Right lung (tissue), 10 donors: ENCODE measurements around the gene NUBP2. TPM values are rescaled to one million over a fixed set of nuclear protein-coding genes. Genes with fewer than 3 reads are reported as not detected.
A peak's percentile ranks its signal among the peaks of the same experiment; 100 is the strongest.

Source experiments
- DNase-seq, 2 donors: peaks; one replicate each; pipeline ENCODE4 v3.0.0-alpha.2; 2013
- long read RNA-seq, 8 donors: transcript quantifications; one replicate each; lab custom pipeline, GENCODE V29; 2026
- polyA plus RNA-seq, 5 donors: library from polyadenylated mRNA; unstranded; fragments of 120-200 nt; gene quantifications; one replicate each; pipeline versions ENCODE4 v1.2.1 to v1.2.3, GENCODE V29; 2013; ENCODE audit warnings: inconsistent platforms in 1 of 5, low replicate concordance in 1 of 5; ENCODE audit not compliant: insufficient read length in 5 of 5, insufficient read depth in 1 of 5

NUBP2 gene, protein sequence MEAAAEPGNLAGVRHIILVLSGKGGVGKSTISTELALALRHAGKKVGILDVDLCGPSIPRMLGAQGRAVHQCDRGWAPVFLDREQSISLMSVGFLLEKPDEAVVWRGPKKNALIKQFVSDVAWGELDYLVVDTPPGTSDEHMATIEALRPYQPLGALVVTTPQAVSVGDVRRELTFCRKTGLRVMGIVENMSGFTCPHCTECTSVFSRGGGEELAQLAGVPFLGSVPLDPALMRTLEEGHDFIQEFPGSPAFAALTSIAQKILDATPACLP
- polyA plus RNA-seq, result 10 to 100 TPM; 26.4 to 71.8 (median 40.8) TPM
- long read RNA-seq, donor 1, transcript NUBP2-201 (7 exons, 1,413 nt), result major isoform, 19 of 33 reads
- long read RNA-seq, donor 1, transcript NUBP2-215 (6 exons, 1,173 nt), result minor isoform, 11 of 33 reads
- long read RNA-seq, donor 1, partial matches to known transcripts, result 0 of 33 reads
- long read RNA-seq, donor 1, other reads (novel, unspliced or antisense), result 0 of 33 reads
- long read RNA-seq, donor 2, transcript NUBP2-201 (7 exons, 1,413 nt), result major isoform, 15 of 26 reads
- long read RNA-seq, donor 2, transcript NUBP2-215 (6 exons, 1,173 nt), result minor isoform, 8 of 26 reads
- long read RNA-seq, donor 2, partial matches to known transcripts, result 0 of 26 reads
- long read RNA-seq, donor 2, other reads (novel, unspliced or antisense), result 0 of 26 reads
- long read RNA-seq, donor 3, transcript NUBP2-201 (7 exons, 1,413 nt), result minor isoform, 7 of 19 reads
- long read RNA-seq, donor 3, transcript NUBP2-215 (6 exons, 1,173 nt), result major isoform, 9 of 19 reads
- long read RNA-seq, donor 3, partial matches to known transcripts, result 0 of 19 reads
- long read RNA-seq, donor 3, other reads (novel, unspliced or antisense), result 0 of 19 reads
- long read RNA-seq, donor 4, transcript NUBP2-201 (7 exons, 1,413 nt), result major isoform, 19 of 22 reads
- long read RNA-seq, donor 4, partial matches to known transcripts, result 0 of 22 reads
- long read RNA-seq, donor 4, other reads (novel, unspliced or antisense), result 0 of 22 reads
- long read RNA-seq, donor 5, transcript NUBP2-215 (6 exons, 1,173 nt), result major isoform, 25 of 45 reads
- long read RNA-seq, donor 5, transcript NUBP2-201 (7 exons, 1,413 nt), result minor isoform, 17 of 45 reads
- long read RNA-seq, donor 5, partial matches to known transcripts, result 0 of 45 reads
- long read RNA-seq, donor 5, other reads (novel, unspliced or antisense), result 0 of 45 reads
- long read RNA-seq, donor 6, transcript NUBP2-215 (6 exons, 1,173 nt), result minor isoform, 14 of 41 reads
- long read RNA-seq, donor 6, transcript NUBP2-201 (7 exons, 1,413 nt), result major isoform, 24 of 41 reads
- long read RNA-seq, donor 6, partial matches to known transcripts, result 0 of 41 reads
- long read RNA-seq, donor 6, other reads (novel, unspliced or antisense), result 0 of 41 reads
- long read RNA-seq, donor 7, transcript NUBP2-215 (6 exons, 1,173 nt), result minor isoform, 19 of 46 reads
- long read RNA-seq, donor 7, transcript NUBP2-201 (7 exons, 1,413 nt), result major isoform, 26 of 46 reads
- long read RNA-seq, donor 7, partial matches to known transcripts, result 0 of 46 reads
- long read RNA-seq, donor 7, other reads (novel, unspliced or antisense), result 0 of 46 reads
- long read RNA-seq, donor 8, transcript NUBP2-201 (7 exons, 1,413 nt), result major isoform, 7 of 12 reads
- long read RNA-seq, donor 8, transcript NUBP2-215 (6 exons, 1,173 nt), result minor isoform, 5 of 12 reads
- long read RNA-seq, donor 8, partial matches to known transcripts, result 0 of 12 reads
- long read RNA-seq, donor 8, other reads (novel, unspliced or antisense), result 0 of 12 reads

DNA sequence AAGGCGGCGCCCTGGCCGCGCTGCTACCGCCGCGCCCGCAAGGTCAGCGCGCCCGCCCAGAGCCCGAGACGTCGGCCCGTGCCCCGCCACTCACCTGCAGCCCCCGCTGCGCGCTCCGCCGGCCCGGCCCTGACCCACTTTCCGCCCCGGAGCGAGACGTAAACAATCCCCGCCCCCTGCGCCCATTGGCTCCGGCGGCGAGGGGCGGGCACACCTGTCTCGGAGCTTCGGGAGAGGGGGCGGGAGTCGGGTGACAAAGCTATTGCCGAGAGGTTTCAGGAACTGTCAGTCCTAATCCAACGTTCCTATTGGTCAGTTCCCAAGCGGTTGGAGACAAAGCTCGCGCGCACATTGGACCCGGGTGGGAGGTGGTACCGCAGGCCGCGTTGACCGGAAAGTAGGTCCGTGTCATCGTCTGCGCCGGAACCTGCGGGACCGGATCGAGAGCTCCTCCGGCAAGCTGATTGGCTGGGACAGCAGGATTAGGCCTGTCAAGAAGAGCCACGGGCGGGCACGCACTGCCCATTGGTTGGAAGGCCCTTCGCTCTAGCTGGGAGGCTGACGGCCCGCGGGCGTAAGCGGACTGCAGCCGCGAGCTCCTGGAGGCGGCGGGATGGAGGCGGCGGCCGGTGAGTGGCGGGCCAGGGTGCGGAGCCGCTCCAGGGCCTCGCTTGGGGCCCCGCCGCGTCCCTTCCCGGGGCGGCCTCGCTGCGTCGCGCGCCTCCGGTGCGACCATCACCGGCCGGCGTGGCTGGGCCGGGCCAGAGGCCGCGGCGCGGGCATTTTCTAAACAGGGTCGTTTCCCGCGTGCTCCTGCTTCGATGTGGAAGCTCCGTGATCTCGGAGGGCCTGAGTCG lies at the start of gene NUBP2, which contains the start of gene SPSB3:
Gene NUBP2, plus strand, starts transcription at position 553 of the 857 bp plus-strand sequence. Its CDS starts 61 bp downstream, at position 614.
Gene SPSB3, minus strand, starts transcription at position 164 of the 857 bp plus-strand sequence. CDS start 1,088 bp downstream, outside the sequence.
- peak; percentile 99 to 100 for DNase-seq

DNA sequence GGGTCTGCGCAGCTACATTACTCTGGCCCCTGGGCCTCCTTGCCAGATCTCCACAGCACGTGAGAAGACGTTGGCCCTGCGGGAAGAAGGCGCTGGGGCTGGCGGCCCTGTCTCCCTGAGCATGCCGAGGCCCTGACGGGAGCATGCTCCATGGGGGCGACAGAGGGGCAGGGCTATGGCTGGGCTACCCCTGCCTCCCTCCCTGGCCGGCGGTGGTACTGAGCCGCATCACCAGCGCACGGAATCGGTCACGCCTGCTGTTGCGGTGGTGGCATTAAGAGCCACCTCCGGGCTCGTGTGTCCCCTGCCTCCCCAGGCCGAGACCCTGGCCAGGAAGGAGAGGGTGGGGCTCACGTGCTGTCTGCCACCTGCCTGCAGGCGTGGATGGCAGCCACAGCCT lies 48.6 kb upstream of the NUBP2 start:
- no peak for DNase-seq

DNA sequence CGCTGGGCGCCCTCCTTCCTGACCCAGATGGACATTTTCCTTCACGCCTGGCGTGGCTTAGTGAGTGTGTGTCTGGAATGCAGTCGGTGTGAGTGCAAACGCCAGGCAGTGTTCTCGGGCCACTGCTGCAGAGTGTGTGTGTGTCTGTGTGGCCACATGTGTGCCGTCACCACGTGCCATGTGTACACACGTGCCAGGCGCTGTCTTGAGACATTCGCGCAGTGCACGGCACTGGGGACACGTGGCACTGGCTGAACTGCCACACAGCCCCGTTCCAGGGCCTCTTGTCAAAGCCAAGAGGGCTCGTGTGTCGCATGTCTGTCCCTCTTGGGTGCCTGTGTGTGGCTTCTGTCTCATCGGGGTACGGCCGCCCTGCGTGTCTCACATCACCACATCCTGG lies 47.9 kb upstream of the NUBP2 start:
- no peak for DNase-seq

DNA sequence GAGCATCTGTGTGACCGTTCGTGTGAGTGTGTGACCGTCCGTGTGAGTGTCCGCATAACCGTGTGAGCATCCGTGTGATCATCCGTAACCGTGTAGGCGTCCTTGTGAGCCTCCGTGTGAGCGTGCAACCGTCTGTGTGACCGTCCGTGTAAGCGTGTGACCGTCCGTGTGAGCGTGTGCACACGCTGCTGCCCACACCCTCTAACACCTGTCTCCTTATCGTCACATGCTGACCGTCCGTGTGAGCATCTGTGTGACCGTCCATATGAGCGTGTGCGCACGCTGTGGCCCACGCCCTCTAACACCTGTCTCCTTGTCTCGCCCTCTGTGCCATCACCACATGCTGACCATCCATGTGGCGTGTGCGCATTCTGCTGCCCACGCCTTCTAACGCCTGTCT lies 42.5 kb upstream of the NUBP2 start:
- no peak for DNase-seq

DNA sequence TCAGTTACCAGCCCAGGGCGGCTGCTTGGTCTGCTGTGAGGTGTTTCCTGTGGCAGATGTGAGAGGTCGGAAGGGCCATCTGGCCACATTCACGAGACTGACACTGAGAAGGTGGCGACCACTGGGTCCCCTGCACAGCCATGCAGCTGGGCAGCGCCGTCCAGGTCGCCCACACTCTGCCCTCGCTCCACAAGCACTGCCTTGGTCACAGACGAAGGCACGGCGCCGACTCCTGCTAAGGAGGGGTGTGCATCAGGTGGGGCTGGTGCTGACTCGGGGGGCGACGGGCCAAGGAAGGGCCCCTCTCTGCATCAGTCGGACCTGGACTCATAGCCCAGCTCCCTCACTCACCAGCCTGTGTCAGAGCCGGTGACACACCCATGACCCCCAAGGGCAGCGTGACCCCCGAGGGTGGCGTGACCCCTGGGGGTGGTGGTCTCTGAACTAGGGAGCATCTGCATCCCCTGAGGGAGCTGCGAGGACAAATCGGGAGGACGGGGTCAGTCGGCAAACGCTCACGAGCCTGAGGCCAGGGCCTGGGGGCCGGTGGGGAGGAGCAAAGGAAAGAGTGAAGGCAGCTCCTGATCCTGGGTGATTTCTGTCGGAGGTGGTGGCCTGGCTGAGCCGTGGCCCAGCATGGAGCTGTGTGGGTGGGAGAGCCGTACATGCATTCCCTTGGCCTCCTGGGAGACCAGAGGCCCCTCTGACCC lies 41.8 kb upstream of the NUBP2 start:
- no peak for DNase-seq

DNA sequence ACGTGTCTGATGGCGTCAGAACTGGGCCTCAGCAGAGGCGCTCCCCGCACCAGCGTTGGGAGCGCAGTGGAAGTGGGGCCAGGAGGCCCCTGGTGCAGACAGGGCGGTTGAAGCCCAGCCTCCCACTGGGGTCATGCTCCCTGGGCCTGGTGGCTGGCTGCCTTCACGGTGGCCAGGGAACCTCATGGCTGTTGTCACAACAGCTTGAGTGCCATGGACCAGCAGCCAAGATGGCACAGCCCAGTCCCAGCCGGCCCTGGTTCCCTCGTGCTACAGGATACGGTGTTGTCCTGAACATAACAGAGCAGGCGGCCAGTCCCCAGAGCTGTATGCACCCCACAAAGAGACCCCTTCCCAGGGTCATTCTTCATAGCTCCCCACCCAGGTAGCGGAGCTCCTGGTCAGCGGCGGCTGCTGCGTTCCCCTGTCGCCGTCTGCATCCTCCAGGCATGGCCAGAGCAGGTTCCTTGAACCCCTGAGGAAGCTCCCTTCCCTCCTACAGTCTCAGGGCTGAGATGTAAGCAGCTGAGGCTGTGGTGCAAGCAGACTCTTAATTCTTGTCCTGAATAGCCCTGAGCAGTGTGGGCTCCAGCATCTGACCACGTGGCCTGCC lies 41.1 kb upstream of the NUBP2 start:
- no peak for DNase-seq

DNA sequence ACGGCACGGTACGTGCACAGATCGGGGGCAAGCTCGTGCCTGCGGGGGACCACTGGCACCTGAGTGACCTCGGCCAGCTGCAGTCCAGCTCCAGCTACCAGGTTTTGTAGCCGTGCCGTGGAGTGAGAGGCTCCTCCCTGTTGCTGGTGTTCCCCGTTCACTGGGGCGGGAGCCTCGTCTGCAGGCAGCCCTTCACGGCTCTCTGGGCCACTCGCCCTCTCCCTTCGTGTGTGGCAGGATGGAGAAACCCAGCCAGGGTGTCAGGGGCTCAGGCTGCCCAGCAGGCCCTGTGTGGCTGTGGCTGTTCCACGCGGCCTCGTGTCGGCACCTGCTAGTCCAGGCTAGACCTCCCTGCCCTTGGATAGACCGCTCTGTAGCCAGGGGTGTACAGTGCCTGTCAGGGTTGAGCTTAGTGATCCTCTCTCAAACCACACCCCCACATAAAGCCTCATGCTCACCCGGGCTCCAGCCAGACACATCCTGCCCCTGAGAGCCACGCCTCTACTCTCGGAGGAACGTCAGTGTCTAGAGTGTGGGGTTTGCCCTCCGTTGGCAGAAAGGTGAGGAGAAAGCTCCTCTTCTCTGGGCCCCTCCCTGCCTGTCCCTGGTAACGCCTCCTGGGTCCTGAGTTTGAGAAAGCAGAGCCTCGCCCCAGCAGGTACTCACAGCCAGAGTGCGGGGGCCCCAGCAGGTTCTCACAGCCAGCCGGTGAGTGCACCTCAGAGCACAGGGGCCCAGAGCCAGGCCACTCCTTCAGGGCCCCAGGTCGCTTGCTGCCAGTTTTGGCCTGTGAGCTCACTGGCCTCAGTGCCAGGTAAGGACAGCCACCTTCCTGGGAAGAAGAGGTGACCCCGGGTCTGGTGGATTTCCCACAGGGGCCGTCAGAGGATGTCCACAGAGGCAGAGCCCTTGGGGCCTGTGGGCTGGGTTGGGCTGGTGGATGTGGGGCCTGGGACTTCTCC lies 39.1 kb upstream of the NUBP2 start:
- DNase-seq, result no peak

DNA sequence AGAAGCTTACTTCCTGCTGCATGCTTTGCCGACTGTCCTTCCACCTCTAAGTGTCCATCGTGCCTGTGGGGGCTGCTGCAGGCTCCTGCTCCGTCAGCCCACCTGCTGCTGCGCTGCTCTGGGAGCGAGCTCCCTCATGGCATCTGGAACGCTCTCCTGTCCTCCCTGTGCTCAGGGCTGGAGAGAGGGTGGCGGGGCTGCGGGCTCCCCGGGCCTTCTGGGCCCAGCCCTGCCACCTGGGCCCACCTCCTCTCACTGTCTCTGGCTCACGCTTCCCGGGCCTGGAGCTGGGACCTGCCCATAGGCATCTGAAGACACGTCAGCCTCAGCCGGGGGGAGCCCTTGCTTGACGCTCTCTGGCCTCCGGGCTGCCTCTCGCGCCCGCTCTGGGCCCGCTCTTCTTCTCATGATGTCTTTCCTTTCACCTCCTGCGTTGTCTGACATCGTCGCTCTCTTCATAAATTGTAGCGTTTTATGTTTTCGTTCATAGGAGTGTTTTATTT lies 38.4 kb upstream of the NUBP2 start:
- DNase-seq, result no peak

DNA sequence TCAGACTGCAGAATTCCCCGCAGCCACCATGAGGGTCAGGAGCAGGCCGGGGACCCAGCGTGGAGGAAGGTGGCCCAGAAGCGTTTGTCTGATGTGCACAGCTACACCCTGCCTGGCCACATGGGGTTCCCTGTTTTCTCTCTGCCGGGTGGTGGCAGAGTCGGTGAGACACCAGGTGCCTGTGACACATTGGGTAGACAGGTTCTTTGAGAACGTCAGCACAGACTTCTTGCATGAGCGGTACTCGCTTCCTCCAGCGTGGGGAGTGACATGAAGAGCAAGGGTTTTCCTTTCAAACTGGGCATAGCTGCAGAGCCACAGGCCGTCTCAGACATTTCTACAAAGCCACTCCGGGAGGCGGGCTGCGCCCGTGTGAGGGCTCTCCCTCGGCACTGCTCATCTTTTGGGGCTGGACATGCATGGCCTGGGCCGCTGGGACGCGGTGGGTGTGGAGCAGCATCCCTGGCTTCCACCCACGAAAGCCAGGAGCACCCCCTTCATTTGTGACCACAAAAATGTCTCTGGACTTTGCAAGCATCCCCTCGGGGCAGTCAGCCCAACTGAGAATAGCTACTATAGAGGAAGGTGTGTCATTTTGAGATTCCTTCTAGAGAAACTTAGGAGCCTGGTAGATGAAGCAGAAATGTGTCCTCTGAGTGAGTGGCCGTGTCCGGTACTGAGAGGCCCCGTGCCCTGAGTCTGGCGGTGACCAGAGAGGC lies 37.4 kb upstream of the NUBP2 start:
- DNase-seq, result no peak

DNA sequence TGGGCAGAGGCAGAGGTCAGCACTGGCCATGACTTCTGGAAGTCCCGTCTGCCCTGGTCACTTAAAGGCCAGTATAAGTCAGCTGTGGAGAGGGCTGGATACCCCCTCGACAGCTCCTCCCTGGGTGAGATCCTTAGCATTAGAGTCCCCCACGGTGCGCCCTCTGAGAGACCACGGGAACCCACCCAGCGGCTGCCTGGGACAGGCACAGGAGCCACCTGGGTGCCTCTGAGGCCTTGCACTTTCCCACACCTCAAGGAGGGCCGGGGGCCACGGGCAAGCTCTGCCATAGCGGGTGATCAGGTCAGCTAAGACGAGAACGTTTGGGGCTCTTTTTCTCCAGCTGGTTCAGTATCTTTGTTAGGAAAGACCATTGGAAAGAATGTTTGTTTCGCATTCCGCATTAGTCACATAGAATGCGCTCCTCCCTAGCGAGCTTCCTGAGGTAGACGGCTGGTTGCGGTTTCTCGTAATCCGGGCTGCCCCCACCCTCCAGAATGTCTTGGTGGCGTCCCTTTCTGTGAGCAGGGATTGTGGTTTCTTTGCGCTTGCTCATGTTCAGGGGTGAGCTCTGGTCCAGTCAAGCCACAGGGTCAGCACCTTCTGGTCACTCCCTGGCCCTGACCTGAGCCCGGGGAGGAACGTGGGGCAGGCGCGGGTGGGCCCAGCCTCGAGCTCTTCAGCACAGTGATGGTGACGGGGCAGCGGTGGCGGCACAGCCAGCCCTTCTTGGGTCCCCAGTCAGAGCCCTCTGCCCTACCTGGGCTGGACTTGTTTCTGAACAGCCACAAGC lies 36.7 kb upstream of the NUBP2 start:
- no peak for DNase-seq

DNA sequence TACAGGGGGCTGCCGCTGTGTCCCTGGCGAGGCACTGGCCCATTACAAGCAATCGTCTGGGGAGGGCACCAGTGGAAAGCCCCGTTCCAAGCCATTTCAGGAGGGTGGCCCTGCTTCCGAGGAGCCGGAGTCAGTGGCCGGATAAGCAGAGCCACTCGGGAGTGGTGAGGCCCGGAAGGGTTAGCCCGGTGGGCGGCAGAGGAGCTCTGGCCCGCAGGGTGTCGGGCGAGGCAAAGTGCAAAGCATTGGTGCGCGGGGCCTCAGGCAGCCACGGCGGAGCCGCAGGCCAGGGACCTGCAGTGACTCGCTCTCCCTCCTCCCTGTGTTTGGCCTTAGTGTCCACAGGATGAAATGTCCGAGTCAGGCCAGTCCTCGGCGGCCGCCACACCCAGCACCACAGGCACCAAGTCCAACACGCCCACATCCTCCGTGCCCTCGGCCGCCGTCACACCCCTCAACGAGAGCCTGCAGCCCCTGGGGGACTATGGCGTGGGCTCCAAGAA lies 36.0 kb upstream of the NUBP2 start:
- DNase-seq, result no peak

DNA sequence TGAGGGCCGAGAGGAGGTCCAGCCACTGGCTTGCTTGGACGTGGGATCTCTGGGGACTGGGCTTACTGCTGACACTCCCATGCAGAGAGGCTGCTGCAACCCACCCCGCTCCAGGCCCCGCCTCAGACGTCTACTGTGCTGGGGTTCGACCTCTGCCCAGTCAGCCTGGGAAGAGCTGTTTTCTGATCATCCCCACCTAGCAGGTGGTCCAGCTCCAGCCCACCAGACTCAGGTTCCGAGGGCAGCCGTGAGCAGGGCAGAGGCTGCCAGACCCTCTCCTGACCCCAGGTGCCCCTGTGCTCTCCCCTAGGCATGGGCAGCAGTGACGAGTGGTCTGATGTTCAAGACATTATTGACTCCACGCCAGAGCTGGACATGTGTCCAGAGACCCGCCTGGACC lies 34.8 kb upstream of the NUBP2 start:
- no peak for DNase-seq

DNA sequence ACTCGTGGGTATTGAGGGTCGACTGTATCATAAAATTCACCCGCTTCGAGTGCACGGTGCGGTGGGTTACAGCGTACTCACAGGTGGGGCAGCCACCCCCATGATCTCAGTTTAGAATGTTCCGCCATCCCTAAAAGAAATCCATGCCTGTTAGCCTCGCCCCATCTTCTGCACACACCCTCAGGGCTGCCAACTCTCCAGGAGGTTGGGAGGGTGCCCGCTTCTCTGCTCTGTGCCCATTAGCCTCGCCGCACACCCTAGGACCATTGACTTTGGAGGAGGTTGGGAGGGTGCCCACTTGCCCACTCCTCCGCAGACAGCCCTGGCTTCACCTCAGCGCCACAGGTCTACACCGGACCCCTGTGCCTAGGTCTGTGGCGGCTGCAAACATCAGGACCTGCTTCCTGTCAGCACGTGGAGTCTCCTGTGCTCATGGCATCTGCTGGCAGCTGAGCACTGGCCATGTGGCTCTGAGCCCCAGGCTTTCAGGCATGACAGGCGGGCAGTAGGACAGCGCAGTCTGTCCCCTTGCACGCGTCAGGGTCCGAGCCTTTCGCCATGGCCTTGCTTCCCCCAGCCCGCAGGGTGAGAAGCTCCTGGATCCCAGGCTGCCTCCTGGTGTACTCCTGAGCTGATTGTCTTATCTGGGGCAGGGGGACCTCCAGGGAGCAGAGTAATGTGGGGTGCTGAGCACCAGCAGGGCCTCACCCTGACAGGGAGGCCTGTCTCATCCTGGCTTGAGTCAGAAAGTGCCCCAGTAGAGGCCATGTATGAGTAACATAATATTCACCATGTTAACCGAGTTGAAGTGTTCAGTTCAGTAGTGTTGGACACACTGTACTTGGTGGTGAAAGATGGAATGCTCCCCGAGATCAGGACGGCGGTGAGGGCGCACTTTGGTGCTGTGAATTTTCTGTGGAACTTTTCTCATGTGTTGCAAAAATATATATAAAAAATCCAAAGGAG lies 33.3 kb upstream of the NUBP2 start:
- DNase-seq, result no peak

DNA sequence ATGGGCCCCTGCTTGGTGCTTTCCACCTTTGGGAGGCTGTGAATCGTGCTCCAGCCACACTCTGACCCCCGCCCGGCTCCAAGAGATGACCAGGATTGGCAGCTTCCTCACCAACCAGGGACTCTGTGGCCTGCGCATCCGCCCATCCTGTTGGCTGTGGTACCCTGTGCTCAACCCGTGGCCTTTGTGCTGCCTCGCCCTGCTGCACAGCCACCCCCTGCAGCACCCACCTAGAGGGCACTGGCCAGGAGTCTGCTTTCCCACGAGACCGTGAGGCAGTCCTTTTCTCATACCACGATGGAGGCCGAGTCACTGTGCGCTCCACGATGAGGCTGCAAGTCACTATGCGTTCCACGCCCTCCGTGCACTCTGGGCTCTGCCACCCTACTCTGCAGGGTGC lies 30.8 kb upstream of the NUBP2 start:
- no peak for DNase-seq
